NCI-H1930 (cell line): ENCODE data around the gene FLNA.
"Not testable (repeated sequence)": the region's sequence is repeated elsewhere in the genome, so short reads cannot be mapped to it uniquely, and the experiment has no call there.

Source experiments
- DNase-seq, 2 experiments: peaks; one replicate each; lab custom pipeline; 2025; lab: John Stamatoyannopoulos, UW

Gene FLNA

GRCh38 chrX:154374313-154375155 lies at the start of gene FLNA:
TSS of gene FLNA (minus strand) at chrX:154374634. CDS start at chrX:154371245, 3,389 bp downstream.
- peak in 1 of 2 experiments; percentile 45 for DNase-seq

- no peak for DNase-seq
Observed at GRCh38 chrX:154420402-154420756, 45.9 kb upstream of the FLNA start.

DNA sequence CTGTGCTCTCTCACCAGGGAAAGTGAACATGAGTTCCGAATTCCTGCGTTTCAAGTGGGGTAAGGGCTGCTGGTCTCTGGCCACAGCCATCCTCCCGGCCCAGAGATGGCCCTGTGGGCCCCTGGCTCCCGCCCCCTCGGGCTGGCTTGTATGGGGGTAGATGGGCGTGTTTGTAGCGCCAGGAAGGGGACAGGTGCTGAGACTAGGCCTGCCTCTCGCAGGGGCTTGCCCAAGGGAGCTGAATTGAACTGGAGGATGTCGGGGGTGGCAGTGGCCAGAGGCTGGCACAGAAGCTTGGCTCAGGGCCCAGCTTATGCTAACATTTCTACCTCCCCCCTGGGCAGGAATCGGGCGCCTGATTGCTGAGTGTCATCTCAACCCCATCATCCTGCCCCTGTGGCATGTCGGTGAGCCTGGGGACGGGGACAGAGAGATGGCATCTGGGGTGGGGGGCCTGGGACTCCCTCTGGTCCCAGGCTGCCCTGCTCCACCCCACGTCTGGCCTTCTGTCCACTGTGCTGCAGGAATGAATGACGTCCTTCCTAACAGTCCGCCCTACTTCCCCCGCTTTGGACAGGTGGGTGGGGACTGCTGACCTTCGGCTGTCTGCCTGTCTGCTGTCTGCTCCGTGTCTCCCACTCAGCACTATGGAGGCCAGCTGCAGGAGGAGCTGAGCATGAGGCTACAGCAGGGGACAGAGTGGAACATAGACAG lies 45.4 kb upstream of the FLNA start:
- no peak for DNase-seq

DNA sequence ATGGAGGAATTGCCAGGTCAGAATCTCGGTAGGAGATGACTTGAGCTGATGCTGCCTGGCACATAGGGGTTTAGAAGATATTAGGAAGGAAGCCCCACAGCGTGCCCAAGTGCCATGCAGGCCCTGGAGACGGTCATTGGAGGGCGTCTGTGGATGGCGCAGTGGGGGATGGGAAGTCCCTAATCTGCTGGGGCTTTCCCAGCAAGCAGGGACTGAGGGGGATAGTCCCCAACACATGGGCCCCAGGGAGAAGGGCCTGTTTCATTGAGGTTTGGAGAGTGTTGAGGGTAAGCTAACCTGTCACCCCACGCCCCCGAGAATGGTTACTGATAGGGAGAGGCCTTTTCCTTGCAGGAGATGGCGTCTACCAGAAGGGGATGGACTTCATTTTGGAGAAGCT lies 44.8 kb upstream of the FLNA start:
- no peak for DNase-seq

DNA sequence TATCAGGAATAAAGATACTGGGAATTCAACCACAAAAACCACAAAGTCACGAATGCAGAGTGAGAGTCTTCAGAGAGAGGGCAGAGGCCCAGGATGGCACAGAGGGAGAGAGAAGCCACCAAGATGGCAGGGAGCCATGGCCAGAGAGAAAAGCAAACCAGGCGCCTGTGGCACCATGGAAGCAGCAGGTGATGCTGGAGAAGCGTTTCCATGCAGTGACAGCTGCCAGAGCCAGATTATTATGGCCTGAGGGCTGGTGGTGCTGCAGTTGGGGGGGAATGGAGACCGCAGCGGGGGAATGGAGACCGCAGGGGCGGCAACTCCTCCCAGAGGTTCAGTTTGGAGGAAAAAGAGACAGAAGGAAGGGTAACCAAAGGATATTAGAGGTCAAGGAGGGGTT lies 42.7 kb upstream of the FLNA start:
- DNase-seq, result no peak

DNA sequence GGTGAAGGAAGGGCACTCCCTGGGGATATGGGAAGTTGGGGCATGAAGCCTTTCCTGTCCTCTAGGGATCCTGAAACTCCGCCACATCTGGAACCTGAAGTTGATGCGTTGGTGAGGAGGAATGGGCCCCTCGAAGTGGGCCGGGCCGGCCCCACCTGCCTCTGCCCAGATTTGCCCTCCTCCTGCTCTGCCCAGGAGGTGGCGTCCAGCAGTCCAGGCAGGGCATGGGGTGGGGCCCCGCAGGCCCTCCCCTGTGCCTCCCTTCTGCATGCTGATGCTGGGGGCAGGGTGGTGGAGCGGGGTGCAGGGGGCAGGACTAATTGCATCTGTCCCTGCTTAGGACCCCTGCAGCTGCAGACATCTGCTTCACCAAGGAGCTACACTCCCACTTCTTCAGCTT lies 38.7 kb upstream of the FLNA start:
- DNase-seq, result no peak

GRCh38 chrX:154412468-154412867 lies 38.0 kb upstream of the FLNA start:
- no peak for DNase-seq

GRCh38 chrX:154411981-154412340 lies 37.5 kb upstream of the FLNA start:
- peak; percentile 42 to 53 for DNase-seq

DNA sequence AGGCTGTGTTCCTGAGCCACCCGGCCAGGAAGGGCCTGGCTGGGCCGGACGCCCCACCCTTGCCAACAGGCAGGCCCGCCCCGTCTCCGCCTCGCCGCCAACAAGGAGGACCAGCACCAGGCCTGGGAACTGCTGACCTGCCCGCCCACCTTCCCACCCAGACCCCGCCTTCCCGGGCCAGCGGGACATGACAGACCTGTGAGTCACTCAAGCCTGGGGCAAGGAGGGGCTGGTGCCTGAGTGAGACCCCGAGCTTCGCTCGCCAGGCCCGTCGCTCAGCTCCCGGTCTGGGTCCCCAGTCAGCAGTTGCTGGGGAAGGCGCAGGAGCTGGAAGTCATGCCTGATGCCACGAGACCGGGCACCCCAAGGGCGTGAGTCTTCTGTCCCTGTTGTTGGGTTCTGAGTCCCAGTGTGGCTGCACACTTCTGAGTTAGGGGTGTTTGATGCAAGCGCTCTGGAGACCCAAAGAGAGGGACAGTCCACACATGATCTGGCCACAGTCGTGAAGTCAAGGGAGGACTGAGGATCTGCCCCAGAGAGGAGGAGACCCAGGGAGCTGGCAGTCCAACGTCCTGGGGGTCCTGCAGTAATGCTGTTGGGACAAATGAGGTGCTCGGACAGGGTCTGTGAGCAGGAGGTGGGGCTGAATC lies 34.9 kb upstream of the FLNA start, which contains the start of gene DNASE1L1:
TSS of gene DNASE1L1 (minus strand) at position 33 of the 650 bp plus-strand sequence. CDS start 3,686 bp downstream, outside the sequence.
- no peak for DNase-seq

- DNase-seq, result no peak
Observed at GRCh38 chrX:154408659-154409221, 34.3 kb upstream of the FLNA start.

DNA sequence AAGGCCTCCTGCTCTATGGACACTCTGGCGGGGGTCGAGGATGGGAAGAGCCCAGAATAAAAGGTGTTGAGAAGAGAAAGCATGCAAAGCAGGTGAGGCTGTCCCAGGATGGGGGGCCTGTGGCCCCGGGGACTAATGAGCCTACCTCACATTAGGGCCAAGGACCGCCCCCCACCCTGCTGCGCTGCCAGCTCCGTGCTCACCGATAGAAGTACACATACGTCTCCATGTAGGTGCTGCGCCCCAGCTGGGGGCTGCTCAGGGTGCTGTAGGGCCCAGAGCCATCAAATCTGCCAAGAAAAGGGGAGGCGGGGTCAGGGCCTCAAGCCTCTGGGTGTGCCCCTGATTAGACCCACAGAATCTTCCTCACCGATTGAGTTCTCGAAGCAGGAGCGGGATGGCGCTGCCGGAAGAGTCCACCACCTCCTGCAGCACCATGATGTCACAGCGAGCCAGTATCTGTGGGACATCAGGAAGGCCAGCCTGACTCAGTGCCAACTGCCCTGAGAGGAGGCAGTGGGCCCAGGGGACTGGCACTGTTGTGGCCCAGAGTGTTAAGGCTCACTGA lies 30.3 kb upstream of the FLNA start:
- DNase-seq, result no peak

DNA sequence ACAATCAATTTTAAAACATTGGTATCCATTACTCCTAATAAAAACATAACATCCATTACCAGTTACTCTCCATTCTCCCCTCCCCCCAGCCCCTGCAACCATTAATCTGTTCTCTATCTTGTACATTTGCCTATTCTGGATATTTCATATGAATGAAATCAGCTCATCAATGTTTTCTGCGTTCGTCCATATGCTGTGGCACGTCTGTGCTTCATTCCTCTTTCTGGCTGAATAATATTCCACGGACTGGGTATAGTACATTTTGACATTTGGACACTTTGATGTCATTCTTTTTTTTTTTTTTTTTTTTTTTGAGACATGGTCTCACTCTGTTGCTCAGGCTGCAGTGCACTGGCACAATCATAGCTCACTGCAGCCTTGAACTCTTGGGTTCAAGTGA lies 29.4 kb upstream of the FLNA start:
- no peak for DNase-seq

DNA sequence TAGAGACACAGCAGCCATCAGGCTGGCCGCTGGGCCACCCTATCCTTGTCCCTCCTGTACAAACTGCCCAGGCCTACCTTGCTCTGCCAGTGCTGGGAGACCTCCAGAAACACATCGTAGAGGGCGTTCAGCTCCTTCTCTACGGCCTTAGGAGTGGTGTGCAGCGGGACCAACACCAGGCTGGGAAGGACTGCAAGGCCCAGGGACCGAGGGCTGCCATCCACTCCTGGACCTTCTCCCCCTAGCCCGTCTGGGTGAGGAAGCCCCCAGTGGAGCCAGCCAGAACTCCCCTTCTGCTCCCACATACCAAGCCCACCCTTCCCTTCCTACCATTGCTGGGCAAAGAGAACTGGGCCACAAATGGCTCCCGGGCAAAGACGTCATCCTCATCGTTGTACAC lies 28.8 kb upstream of the FLNA start:
- DNase-seq, result no peak

- no peak for DNase-seq
Observed at GRCh38 chrX:154402622-154403127, 28.2 kb upstream of the FLNA start.

GRCh38 chrX:154401918-154402621 lies 27.6 kb upstream of the FLNA start:
- DNase-seq, result no peak

GRCh38 chrX:154401045-154401799 lies 26.8 kb upstream of the FLNA start:
- no peak for DNase-seq

GRCh38 chrX:154400369-154400817 lies 26.0 kb upstream of the FLNA start:
- DNase-seq, result not testable (repeated sequence)

- no peak for DNase-seq
Observed at GRCh38 chrX:154399527-154400368, 25.3 kb upstream of the FLNA start.
